Activated CD8-positive, alpha-beta memory T cell treated with anti-CD3 and anti-CD28 coated beads for 4 hours (primary cell): ENCODE measurements around the gene PGS1.
"Not testable (repeated sequence)": the region's sequence is repeated elsewhere in the genome, so short reads cannot be mapped to it uniquely, and the experiment has no call there.

Source experiments
- DNase-seq, 2 donors: peaks; one replicate each; pipeline ENCODE4 v3.0.0-alpha.2; 2020; ENCODE audit warnings: low read depth in 2 of 2

PGS1 gene

GRCh38 chr17:78378225-78379130 is at the start of gene PGS1:
TSS of gene PGS1 (plus strand) at chr17:78378649. CDS start at chr17:78378666, 17 bp downstream.
- DNase-seq: peak; percentile 66

- DNase-seq: no peak
Observed at GRCh38 chr17:78329263-78330059, 49.0 kb upstream of the PGS1 start.

GRCh38 chr17:78330570-78331224 is 47.8 kb upstream of the PGS1 start:
- DNase-seq: no peak

- DNase-seq: not testable (repeated sequence)
Observed at GRCh38 chr17:78331355-78331754, 47.1 kb upstream of the PGS1 start.

GRCh38 chr17:78332991-78333390 is 45.5 kb upstream of the PGS1 start:
- no peak for DNase-seq

GRCh38 chr17:78335209-78335608 is 43.2 kb upstream of the PGS1 start:
- DNase-seq: no peak

- DNase-seq: no peak
Observed at GRCh38 chr17:78337244-78338109, 41.0 kb upstream of the PGS1 start.

GRCh38 chr17:78338486-78339259 is 39.8 kb upstream of the PGS1 start:
- DNase-seq: no peak

GRCh38 chr17:78340183-78340955 is 38.1 kb upstream of the PGS1 start:
- DNase-seq: no peak

GRCh38 chr17:78341559-78342448 is 36.6 kb upstream of the PGS1 start:
- no peak for DNase-seq

- no peak for DNase-seq
Observed at GRCh38 chr17:78342449-78343186, 35.8 kb upstream of the PGS1 start.

- no peak for DNase-seq
Observed at GRCh38 chr17:78343187-78343542, 35.3 kb upstream of the PGS1 start.

- DNase-seq: peak; percentile 39 to 65
Observed at GRCh38 chr17:78343543-78344201, 34.8 kb upstream of the PGS1 start.

GRCh38 chr17:78344666-78345065 is 33.8 kb upstream of the PGS1 start:
- no peak for DNase-seq

GRCh38 chr17:78345172-78345571 is 33.3 kb upstream of the PGS1 start:
- no peak for DNase-seq

GRCh38 chr17:78345791-78346494 is 32.5 kb upstream of the PGS1 start:
- DNase-seq: no peak
